Measurements from ENCODE around the gene CAPS2. TPM values are rescaled to one million over a fixed set of nuclear protein-coding genes. Genes with fewer than 3 reads are reported as not detected.

Gene CAPS2
- total RNA-seq = 12.1 TPM
- long read RNA-seq, partial matches to known transcripts = 0 of 3 reads
- long read RNA-seq, other reads (novel, unspliced or antisense) = 2 of 3 reads

DNA sequence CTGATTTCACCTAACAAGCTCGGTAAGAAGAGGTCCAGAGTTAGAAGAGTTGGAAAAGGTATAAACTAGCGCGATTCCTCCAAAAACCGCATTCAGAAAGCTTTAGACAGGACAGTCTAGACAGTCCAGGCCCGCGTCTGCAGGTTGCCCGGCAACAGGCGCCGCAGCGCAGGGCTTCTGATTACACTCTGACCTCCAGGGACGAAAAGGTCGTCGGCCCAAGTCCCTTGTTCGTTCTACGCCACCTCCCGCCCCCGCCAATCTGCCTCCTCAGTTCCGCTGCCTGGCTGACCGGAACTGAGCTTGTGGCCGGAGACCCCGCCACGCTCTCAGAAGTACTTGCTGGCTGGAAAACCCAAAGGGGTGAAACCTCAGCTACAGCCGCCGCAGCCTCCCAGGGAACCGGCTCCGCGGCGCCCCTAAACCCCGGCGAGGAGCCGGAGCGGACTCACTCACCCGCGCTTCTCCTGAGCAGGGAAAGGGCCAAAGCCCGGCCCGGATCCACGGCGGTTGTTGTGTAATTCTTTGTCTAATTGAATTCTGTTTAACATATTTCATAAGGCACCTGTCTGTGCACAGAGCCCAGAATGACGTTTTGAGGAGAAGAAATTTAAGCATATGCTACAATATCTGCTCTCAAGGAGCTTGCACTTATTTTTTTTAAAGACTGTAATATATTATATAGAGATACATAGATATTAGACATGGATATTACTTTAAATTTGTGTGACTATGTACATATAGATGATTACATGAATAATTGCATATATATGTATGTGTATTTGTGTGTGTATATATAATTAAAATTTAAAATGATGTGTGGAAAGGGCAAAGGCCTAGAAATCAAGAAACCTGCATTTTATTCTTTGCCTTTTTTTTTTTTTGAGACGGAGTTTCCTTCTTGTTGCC lies at the start of gene CAPS2:
Gene CAPS2, minus strand, starts transcription at position 407 of the 909 bp plus-strand sequence. CDS start 3,826 bp downstream, outside the sequence.
- peaks cover 8% of the 10 kb centered on the region for H3K4me1 ChIP-seq
- intact Hi-C loops (cut with DNase I) = no loop called here
- peak; percentile 97 to 98 for ATAC-seq
- TF ChIP-seq, protein P1, sequence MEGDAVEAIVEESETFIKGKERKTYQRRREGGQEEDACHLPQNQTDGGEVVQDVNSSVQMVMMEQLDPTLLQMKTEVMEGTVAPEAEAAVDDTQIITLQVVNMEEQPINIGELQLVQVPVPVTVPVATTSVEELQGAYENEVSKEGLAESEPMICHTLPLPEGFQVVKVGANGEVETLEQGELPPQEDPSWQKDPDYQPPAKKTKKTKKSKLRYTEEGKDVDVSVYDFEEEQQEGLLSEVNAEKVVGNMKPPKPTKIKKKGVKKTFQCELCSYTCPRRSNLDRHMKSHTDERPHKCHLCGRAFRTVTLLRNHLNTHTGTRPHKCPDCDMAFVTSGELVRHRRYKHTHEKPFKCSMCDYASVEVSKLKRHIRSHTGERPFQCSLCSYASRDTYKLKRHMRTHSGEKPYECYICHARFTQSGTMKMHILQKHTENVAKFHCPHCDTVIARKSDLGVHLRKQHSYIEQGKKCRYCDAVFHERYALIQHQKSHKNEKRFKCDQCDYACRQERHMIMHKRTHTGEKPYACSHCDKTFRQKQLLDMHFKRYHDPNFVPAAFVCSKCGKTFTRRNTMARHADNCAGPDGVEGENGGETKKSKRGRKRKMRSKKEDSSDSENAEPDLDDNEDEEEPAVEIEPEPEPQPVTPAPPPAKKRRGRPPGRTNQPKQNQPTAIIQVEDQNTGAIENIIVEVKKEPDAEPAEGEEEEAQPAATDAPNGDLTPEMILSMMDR (IDR thresholded peaks at IDR 0.05) = no peak
- peak within 1 kb of the TSS; percentile 63 for H3K4me3 ChIP-seq
- no peaks in the 10 kb centered on the region for H3K27me3 ChIP-seq (ENCODE audit: low read depth)
- H3K36me3 ChIP-seq = no peaks in the 10 kb centered on the region
- peak; percentile 89 for DNase-seq
- H3K27ac ChIP-seq = peak within 1 kb of the TSS; percentile 67
- H3K9me3 ChIP-seq = no peaks in the 10 kb centered on the region

DNA sequence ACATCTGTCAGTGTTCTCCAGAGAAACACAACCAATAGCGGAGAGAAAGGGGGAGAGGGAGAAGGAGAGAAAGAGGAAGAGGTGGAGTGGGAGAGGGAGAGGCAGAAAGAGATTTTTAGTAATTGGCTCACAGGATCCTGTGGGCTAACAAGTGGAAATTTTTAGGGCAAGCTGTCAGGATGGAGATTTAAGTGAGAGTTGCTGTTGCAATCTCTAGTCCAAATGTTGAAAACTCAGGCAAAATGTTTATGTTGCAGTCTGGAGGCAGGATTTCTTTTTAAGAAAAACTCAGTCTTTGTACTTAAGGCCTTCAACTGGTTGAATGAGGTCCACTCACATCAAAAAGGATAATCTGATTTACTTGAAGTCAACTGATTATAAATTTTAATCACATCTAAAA lies 48.2 kb upstream of the CAPS2 start:
- no peaks in the 10 kb centered on the region for H3K36me3 ChIP-seq
- no peak overlapping the region for H3K27ac ChIP-seq
- no peak for DNase-seq
- H3K9me3 ChIP-seq = no peaks in the 10 kb centered on the region
- TF ChIP-seq, protein P1 (IDR thresholded peaks at IDR 0.05) = no peak
- H3K4me3 ChIP-seq = no peak overlapping the region
- no peaks in the 10 kb centered on the region for H3K27me3 ChIP-seq (ENCODE audit: low read depth)
- intact Hi-C loops (cut with DNase I) = no loop called here
- no peaks in the 10 kb centered on the region for H3K4me1 ChIP-seq
- ATAC-seq = no peak

DNA sequence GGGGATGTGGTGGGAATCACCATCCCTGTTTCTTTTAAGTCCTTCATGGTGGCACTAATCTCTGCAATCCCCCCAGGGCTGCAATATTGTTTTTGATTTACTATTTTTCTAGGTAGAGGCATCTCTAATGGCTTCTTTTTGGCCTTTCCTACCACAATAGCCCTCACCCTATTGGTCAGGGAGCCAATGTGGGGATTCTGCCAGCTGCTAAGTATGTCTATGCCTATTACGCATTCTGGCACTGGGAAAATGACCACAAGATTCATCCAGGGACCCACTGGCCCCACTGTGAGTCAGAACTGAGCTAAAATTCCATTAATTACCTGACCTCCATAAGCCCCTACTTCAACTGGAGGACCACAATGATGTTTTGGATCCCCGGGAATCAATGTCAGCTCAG lies 44.8 kb upstream of the CAPS2 start:
- TF ChIP-seq, protein P1 (IDR thresholded peaks at IDR 0.05) = no peak
- H3K36me3 ChIP-seq = no peaks in the 10 kb centered on the region
- no peak overlapping the region for H3K4me3 ChIP-seq
- no peaks in the 10 kb centered on the region for H3K4me1 ChIP-seq
- no peaks in the 10 kb centered on the region for H3K27me3 ChIP-seq (ENCODE audit: low read depth)
- H3K9me3 ChIP-seq = no peaks in the 10 kb centered on the region
- DNase-seq (no peak), ATAC-seq (no peak)
- intact Hi-C loops (cut with DNase I) = no loop called here
- H3K27ac ChIP-seq = no peak overlapping the region

DNA sequence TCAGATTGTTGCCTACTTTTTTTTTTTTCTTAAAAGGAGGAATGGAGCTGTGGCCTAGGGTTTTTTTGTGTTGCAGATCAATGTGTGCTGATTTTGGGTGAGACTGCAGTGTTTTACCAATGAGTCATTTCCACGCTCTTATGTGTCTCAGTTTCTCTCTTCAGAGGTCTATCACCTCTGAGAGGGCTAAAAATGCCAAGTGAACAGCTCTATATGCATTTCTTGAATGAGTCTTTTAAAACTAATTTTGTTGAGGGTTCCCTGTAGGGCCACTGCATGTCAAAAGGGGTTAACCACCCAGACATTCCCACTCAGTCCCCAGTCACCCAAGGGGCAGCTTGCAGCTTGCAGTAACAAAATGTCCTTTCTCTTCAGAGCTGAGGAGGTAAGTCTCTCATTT lies 36.5 kb upstream of the CAPS2 start:
- no peak for ATAC-seq
- no peak overlapping the region for H3K27ac ChIP-seq
- no peak overlapping the region for H3K4me3 ChIP-seq
- intact Hi-C loops (cut with DNase I) = no loop called here
- no peaks in the 10 kb centered on the region for H3K36me3 ChIP-seq
- TF ChIP-seq, protein P1 (IDR thresholded peaks at IDR 0.05) = no peak
- no peaks in the 10 kb centered on the region for H3K9me3 ChIP-seq
- H3K4me1 ChIP-seq = no peaks in the 10 kb centered on the region
- no peak for DNase-seq
- H3K27me3 ChIP-seq (ENCODE audit: low read depth) = no peaks in the 10 kb centered on the region

DNA sequence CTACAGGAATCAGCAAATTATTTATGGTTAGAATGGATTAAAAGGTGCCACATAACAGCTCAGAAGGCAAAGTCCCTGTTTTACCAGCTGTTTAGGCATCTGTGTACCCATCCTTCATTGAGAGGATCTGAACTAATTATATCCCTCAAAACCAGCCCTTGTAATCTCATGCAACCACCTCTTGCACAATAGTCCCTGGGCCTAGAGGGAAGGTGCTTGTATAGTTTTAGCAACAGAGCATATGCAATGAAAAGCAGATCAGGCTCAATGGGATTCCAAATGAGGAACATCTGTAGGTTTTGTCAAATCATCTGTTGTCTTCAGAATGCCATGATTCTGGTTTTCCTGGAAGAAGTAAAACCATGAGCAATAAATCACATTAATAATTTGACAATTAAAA lies 34.8 kb upstream of the CAPS2 start:
- Histone ChIP-seq H3K4me1 (no peaks in the 10 kb centered on the region), H3K27me3 (ENCODE audit: low read depth) (no peaks in the 10 kb centered on the region), H3K4me3 (no peak overlapping the region), H3K27ac (no peak overlapping the region), H3K36me3 (no peaks in the 10 kb centered on the region), H3K9me3 (no peaks in the 10 kb centered on the region)
- DNase-seq (no peak), ATAC-seq (no peak)
- TF ChIP-seq, protein P1 (IDR thresholded peaks at IDR 0.05) = no peak
- intact Hi-C loops (cut with DNase I) = no loop called here
